SIG-M5 treated with dmso at 0.1 percent for 504 hours (cell line): Measurements from ENCODE around the gene WDR75.
"Not testable (repeated sequence)": the region's sequence is repeated elsewhere in the genome, so short reads cannot be mapped to it uniquely, and the experiment has no call there.

Experiments
- DNase-seq: peaks from one replicate; lab custom pipeline; 2025; ENCODE audit not compliant: unreplicated experiment; lab: John Stamatoyannopoulos, UW

Gene WDR75

GRCh38 chr2:189440947-189441708 is at the start of gene WDR75:
Gene WDR75, plus strand, starts transcription at chr2:189441474. Its CDS starts 19 bp downstream, at chr2:189441493.
- peak; percentile 96 for DNase-seq

GRCh38 chr2:189393440-189394111 is 47.7 kb upstream of the WDR75 start:
- DNase-seq: no peak

- no peak for DNase-seq
Measured at GRCh38 chr2:189394525-189394924, 46.7 kb upstream of the WDR75 start.

GRCh38 chr2:189402932-189403331 is 38.3 kb upstream of the WDR75 start:
- no peak for DNase-seq

- DNase-seq: no peak
Measured at GRCh38 chr2:189406586-189407233, 34.6 kb upstream of the WDR75 start.

- no peak for DNase-seq
Measured at GRCh38 chr2:189407281-189408209, 33.7 kb upstream of the WDR75 start.

- DNase-seq: no peak
Measured at GRCh38 chr2:189408294-189408693, 33.0 kb upstream of the WDR75 start.

- no peak for DNase-seq
Measured at GRCh38 chr2:189409131-189409530, 32.1 kb upstream of the WDR75 start.

GRCh38 chr2:189409647-189410046 is 31.6 kb upstream of the WDR75 start:
- no peak for DNase-seq

- no peak for DNase-seq
Measured at GRCh38 chr2:189411860-189412259, 29.4 kb upstream of the WDR75 start.

- peak; percentile 31 for DNase-seq
Measured at GRCh38 chr2:189412330-189412953, 28.8 kb upstream of the WDR75 start.

GRCh38 chr2:189413249-189413648 is 28.0 kb upstream of the WDR75 start:
- no peak for DNase-seq

- DNase-seq: no peak
Measured at GRCh38 chr2:189421644-189422043, 19.6 kb upstream of the WDR75 start.

- no peak for DNase-seq
Measured at GRCh38 chr2:189424961-189425360, 16.3 kb upstream of the WDR75 start.

- DNase-seq: no peak
Measured at GRCh38 chr2:189425676-189426075, 15.6 kb upstream of the WDR75 start.

GRCh38 chr2:189426886-189427285 is 14.4 kb upstream of the WDR75 start:
- DNase-seq: no peak

- DNase-seq: no peak
Measured at GRCh38 chr2:189427872-189428271, 13.4 kb upstream of the WDR75 start.

- DNase-seq: not testable (repeated sequence)
Measured at GRCh38 chr2:189430448-189430847, 10.8 kb upstream of the WDR75 start.

GRCh38 chr2:189435803-189436202 is 5.5 kb upstream of the WDR75 start:
- DNase-seq: not testable (repeated sequence)

- DNase-seq: peak; percentile 17
Measured at GRCh38 chr2:189437926-189438325, 3.3 kb upstream of the WDR75 start.
